Activated CD4-positive, alpha-beta T cell treated with anti-CD3 and anti-CD28 coated beads, Interleukin-2, Interleukin-6, amounts not matched to agents 100 ng/mL and 50 ng/mL, durations not matched to agents 16 hours and 8 hours (primary cell): ENCODE results near the gene AKAP8L.
"Not testable (repeated sequence)": the region's sequence is repeated elsewhere in the genome, so short reads cannot be mapped to it uniquely, and the experiment has no call there.

Source experiments
- DNase-seq: peaks from one replicate; pipeline ENCODE4 v3.0.0-alpha.2; 2020

Gene AKAP8L

DNA sequence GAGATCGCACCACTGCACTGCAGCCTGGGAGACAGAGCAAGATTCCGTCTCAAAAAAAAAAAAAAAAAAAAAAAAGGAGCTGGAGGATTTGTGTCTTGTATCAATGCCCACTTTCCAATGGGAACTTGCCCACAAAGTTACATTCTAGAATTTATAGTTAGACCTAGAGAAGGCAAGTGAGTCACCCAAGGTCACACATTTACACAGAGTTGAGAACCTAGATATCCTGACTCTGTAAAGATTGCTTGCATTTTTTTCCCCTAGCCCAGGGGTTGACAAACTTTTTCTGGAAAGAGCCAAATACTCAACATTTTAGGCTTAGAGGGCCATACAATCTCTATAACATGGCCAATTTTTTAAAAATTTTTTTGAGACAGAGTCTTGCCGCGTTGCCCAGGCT is 78.7 kb downstream of the AKAP8L start:
- DNase-seq: no peak

DNA sequence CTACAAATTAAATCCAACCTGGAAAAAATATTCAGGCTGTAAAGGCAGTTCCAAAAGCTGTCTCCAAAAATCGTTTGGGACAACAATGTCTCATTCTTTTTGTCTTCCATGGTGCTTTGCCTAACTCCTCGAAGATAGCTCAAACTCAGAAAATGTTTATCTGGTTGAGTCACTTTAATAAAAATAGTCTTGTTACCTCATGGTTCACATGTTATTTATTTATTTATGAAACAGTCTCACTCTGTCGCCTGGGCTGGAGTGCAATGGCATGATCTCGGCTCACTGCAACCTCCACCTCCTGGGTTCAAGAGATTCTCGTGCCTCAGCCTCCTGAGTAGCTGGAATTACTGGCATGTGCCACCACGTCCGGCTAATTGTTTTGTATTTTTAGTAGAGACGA is 81.6 kb downstream of the AKAP8L start:
- DNase-seq: no peak

DNA sequence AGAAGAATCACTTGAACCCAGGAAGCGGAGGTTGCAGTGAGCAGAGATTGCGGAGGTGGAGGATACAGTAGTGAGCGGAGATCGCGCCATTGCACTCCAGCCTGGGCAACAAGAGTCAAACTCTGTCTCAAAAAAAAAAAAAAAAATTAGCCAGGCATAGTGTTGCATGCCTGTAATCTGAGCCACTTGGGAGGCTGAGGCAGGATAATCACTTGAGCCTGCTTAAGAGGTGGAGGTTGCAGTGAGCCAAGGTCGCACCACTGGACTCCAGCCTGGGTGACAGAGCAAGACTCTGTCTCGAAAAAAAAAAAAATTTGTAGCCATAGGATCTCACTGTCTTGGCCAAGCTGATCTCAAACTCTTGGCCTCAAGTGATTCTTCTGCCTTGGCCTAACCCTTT is 82.8 kb downstream of the AKAP8L start:
- DNase-seq: not testable (repeated sequence)

DNA sequence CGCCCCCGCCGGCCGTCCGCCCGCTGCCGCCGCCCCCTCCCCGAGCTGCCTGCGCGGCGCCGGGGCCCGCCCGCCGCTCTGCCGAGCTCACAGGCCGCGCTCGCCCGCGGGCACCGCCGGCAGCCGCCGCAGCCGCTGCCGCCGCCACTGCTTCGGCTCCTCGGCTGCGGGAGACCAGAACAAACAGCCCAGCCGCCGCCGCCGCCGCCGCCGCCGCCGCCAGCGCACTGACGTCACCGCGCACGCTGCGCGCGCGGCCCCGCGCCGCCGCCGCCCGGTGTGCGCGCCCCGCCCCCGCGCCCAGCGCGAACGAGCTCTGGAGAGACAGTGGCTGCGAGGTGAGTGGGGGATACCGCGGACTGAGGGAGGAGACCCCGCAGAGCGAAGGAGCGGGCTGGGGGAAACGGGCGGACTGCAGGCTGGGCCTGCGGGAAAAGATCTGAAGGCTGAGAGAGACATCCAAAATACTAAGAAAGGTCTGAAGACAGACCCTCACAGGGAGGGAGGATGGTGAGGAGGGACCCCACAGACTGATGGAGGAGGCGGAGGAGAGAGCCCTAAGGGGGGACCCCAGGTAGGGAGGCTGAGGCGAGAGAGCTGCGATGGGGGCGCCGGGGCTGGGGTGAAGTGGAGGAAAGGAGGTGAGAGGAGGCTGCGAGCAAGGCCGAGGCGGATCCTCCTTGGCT is 86.3 kb downstream of the AKAP8L start, which contains the start of gene BRD4:
Gene BRD4 (minus strand): TSS at position 229 of the 686 bp plus-strand sequence. CDS start 59,440 bp downstream, outside the sequence.
- DNase-seq: peak; percentile 84

DNA sequence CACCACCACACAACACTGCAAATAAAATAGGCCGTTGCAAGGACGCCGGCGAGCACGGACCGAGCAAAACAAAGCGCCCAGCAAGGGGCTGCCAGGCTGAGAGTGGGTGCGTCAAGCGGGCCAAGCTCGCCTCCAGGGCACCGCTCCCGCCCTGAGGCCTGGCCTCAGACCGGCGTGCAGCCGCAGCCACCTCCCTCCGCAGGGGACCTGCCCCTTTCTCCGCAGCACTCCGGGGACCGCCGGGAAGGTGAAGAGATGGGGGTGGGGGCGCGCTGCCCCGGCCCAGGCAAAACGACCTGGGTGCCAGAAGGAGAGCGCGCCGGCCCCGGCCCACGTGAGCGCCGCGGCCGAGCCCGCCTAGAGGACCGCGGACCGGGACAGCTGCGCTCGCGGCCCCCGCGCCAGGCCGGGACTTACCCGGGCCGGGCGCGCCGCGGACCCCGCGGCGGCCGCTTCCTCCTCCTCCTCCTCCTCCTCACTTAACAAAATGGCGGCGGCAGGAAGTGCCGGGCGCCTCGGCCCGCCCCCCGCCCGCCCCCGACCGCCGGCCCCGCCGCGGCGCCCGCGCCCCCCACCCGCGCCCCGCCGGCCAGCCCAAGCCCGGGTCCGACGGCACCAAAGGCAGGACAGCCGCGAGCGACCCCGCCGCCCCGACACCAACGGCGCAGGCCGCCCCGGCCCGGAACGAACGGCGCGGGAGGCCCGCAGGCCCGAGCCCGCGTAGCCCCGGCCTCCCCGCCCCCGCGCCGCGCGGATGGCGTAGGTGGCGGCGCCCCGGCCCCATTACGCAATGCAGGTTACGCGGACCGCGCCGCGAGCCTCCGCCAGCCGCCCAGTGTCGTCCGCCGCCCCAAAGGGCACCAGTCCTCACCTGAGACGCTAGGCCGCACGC is 87.1 kb downstream of the AKAP8L start:
- peak; percentile 68 for DNase-seq

DNA sequence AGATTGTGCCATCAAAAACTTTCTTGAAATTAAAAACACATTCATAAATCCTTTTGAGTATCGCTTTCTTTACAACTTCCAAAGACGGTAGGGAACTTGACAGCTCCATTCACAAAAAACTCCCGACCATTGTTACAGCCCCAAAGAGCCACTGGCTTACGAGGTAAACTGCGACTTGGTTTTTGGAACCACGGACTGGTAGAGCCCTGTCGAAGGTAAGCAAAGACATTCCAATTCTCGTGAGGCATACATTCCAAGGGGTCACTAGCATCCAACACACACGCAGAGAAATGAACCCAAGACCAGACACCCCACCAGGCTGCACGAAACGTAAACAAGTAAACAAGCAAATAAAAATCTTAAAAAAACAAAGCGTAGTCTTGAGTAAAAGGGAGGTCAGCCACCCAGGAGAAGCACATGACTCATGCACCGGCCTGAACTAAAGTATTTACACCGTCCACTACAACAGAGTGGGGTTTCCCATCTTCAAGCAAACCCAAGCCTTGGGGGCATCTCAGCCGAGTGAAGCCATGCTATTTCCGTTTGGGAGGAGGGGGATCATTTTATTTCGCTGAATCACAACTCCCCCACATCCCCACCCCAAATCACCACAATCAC is 87.9 kb downstream of the AKAP8L start:
- DNase-seq: no peak
